HepG2 (cell line): ENCODE data around the gene ACOX3. TPM values are rescaled to one million over a fixed set of nuclear protein-coding genes. Genes with fewer than 3 reads are reported as not detected.

Source experiments
- ATAC-seq: fragments of 200-7000 bp; cut with Tn5 transposase; 3 replicates; pipeline ENCODE4 v1.9.1; 2020; ENCODE audit warnings: mild to moderate bottlenecking, moderate library complexity
- BruUV-seq: library from RNA; stranded (reverse); fragments of 400-500 nt; replicated peaks from 2 replicates; lab custom pipeline; 2021; lab: Mats Ljungman, UMichigan
- CTCF ChIA-PET: fragments of 300-600 bp; formaldehyde crosslinking; extraction: SDS; loops from one replicate; lab custom pipeline; 2021; ENCODE audit warnings: low total read pairs, inconsistent platforms, low intra/inter-chr PET ratio; lab: Yijun Ruan, JAX
- POLR2A ChIA-PET: fragments of 350-600 bp; sonication (Branson Sonifier 250); formaldehyde crosslinking; loops from one replicate; lab custom pipeline; 2020; ENCODE audit warnings: antibody characterized with exemption, inconsistent platforms; lab: Yijun Ruan, JAX
- DNase-seq: peaks from one replicate; pipeline ENCODE4 v3.0.0-alpha.2; 2015; ENCODE audit warnings: low spot score
- FAIRE-seq: peaks from 3 replicates; lab custom pipeline; 2011; peaks lifted over from hg19 to GRCh38; lab: Jason Lieb, UNC
- H2AFZ ChIP-seq: one replicate; pipeline ENCODE4 v1.6.1; 2011; ENCODE audit warnings: low read length, inconsistent platforms
- H3K27ac ChIP-seq: fragments of 300-600 bp; 3 replicates; pipeline ENCODE4 v1.8.0; 2011; ENCODE audit warnings: mixed run types, mild to moderate bottlenecking, mixed read lengths, low read length, inconsistent platforms; ENCODE audit not compliant: insufficient read depth; ENCODE audit errors: extremely low read length
- H3K27me3 ChIP-seq, 2 experiments: fragments of 200-600 bp in 1 of 2; 2 replicates in 1 of 2; 3 replicates in 1 of 2; pipeline versions ENCODE4 v1.6.0 to v1.8.0; 2011; ENCODE audit warnings: low read length in 2 of 2, mild to moderate bottlenecking in 2 of 2, moderate library complexity in 2 of 2, inconsistent platforms in 1 of 2; ENCODE audit not compliant: insufficient read depth in 2 of 2, control insufficient read depth in 1 of 2
- H3K36me3 ChIP-seq, 2 experiments: fragments of 200-600 bp in 1 of 2; replicated peaks in 1 of 2; 2 replicates in 1 of 2; 3 replicates in 1 of 2; pipeline versions ENCODE4 v1.5.1 to v1.8.0; 2011; ENCODE audit warnings: low read length in 2 of 2, inconsistent platforms in 1 of 2; ENCODE audit not compliant: insufficient read depth in 2 of 2, control insufficient read depth in 1 of 2
- H3K4me1 ChIP-seq: 2 replicates; pipeline ENCODE4 v1.5.1; 2012; ENCODE audit warnings: low read length, inconsistent platforms; ENCODE audit not compliant: insufficient read depth
- H3K4me2 ChIP-seq: 2 replicates; pipeline ENCODE4 v1.6.0; 2011; ENCODE audit warnings: low read depth, low read length, inconsistent platforms
- H3K4me3 ChIP-seq, 3 experiments: fragments of 200-600 bp in 1 of 3; sonication (generic), shearing (Covaris generic) in 1 of 3; replicated peaks in 1 of 3; 2 replicates each; pipeline ENCODE4 v1.5.1; 2011 to 2016; ENCODE audit warnings: low read length in 3 of 3, inconsistent platforms in 2 of 3, low read depth in 2 of 3, mild to moderate bottlenecking in 2 of 3, control low read depth in 1 of 3, mixed read lengths in 1 of 3; ENCODE audit not compliant: insufficient read depth in 1 of 3
- H3K79me2 ChIP-seq: one replicate; pipeline ENCODE4 v1.6.1; 2011; ENCODE audit warnings: low read length, inconsistent platforms; ENCODE audit not compliant: insufficient read depth
- H3K9ac ChIP-seq: 2 replicates; pipeline ENCODE4 v1.6.0; 2011; ENCODE audit warnings: mild to moderate bottlenecking, low read depth, low read length, inconsistent platforms; ENCODE audit not compliant: insufficient read depth
- H3K9me3 ChIP-seq: 2 replicates; pipeline ENCODE4 v1.5.1; 2012; ENCODE audit warnings: mild to moderate bottlenecking, low read length
- H4K20me1 ChIP-seq: 2 replicates; pipeline ENCODE4 v1.6.0; 2011; ENCODE audit warnings: inconsistent platforms, mild to moderate bottlenecking, low read length, moderate library complexity; ENCODE audit not compliant: insufficient read depth
- HNRNPUL1 ChIP-seq: fragments of 200-400 bp; formaldehyde crosslinking; IDR thresholded peaks from 2 replicates; pipeline ENCODE4 v1.6.1; 2017; ENCODE audit warnings: low read depth, mild to moderate bottlenecking, low read length, moderate library complexity
- MAFF ChIP-seq: IDR thresholded peaks from 2 replicates; pipeline ENCODE4 v1.6.1; 2011; ENCODE audit warnings: low read depth, low read length, improper control_type of control experiment
- MAFK ChIP-seq, 2 experiments: IDR thresholded peaks in 1 of 2; conservative IDR thresholded peaks in 1 of 2; 2 replicates each; pipeline ENCODE4 v1.6.1; 2011; ENCODE audit warnings: improper control_type of control experiment in 2 of 2, low read length in 2 of 2
- NFE2L2 ChIP-seq: fragments of 150-350 bp; IDR thresholded peaks from 2 replicates; pipeline ENCODE4 v1.6.1; 2014; ENCODE audit warnings: low read length
- RELA ChIP-seq: sonication (generic); formaldehyde crosslinking; IDR thresholded peaks from 2 replicates; pipeline ENCODE4 v1.4.0; 2020; ENCODE audit warnings: missing genetic modification reagents
- STAT5B ChIP-seq: sonication (generic); formaldehyde crosslinking; IDR thresholded peaks from 2 replicates; pipeline ENCODE4 v1.4.0; 2020; ENCODE audit warnings: missing genetic modification reagents
- TP53 ChIP-seq: sonication (generic); formaldehyde crosslinking; conservative IDR thresholded peaks from 2 replicates; pipeline ENCODE4 v1.4.0; 2020; ENCODE audit warnings: missing genetic modification reagents
- ZFYVE20 ChIP-seq: sonication (generic); formaldehyde crosslinking; IDR thresholded peaks from 2 replicates; pipeline ENCODE4 v1.8.0; 2023; ENCODE audit warnings: low read depth, mild to moderate bottlenecking, moderate library complexity, missing genetic modification reagents, borderline replicate concordance
- ZNF232 ChIP-seq: sonication (generic); formaldehyde crosslinking; IDR thresholded peaks from 2 replicates; pipeline ENCODE4 v1.4.0; 2020; ENCODE audit warnings: missing genetic modification reagents, borderline replicate concordance
- ZNF557 ChIP-seq: sonication (generic); formaldehyde crosslinking; IDR thresholded peaks from 2 replicates; pipeline ENCODE4 v1.4.0; 2020; ENCODE audit warnings: missing genetic modification reagents
- ZNF652 ChIP-seq: IDR thresholded peaks from 2 replicates; pipeline ENCODE4 v1.6.1; 2016; ENCODE audit warnings: low read depth, borderline replicate concordance
- WGBS: methylation state at CpG from one replicate; pipeline ENCODE4 v1.1.6; 2017; ENCODE audit warnings: low lambda C conversion rate; 5-methylcytosine and 5-hydroxymethylcytosine counted together
- in situ Hi-C: cut with HindIII; loops from 2 replicates; pipeline ENCODE4 v1.10.0; 2017; ENCODE audit warnings: low pct_unique_long_range_greater_than_20kb; ENCODE audit not compliant: extremely low pct_ligation_motif_present
- intact Hi-C: fragments of 100-400 bp; cut with micrococcal nuclease; formaldehyde crosslinking; loops from one replicate; pipeline ENCODE4 v1.10.0; 2022; ENCODE audit not compliant: unreplicated experiment
- polyA plus RNA-seq, 8 experiments: library from polyadenylated mRNA; depleted of rRNA in 3 of 8; stranded (reverse) in 7 of 8; unstranded in 1 of 8; fragments of >200 nt; fragmentation: Illumina TruSeq in 4 of 8; extraction: Trizol in 4 of 8; gene quantifications; 2 replicates each; pipeline versions ENCODE4 v1.2.1 to v1.2.3, GENCODE V29; 2011 to 2016; ENCODE audit warnings: low read depth in 4 of 8, missing spikeins in 1 of 8, mixed read lengths in 1 of 8; ENCODE audit not compliant: insufficient read depth in 1 of 8
- total RNA-seq, 5 experiments: library from RNA; depleted of rRNA; stranded (reverse); fragments of >200 nt; fragmentation: Illumina TruSeq; extraction: Trizol; gene quantifications; 2 replicates each; pipeline ENCODE4 v1.2.3, GENCODE V29; 2016; ENCODE audit warnings: low read depth in 1 of 5
- TF ChIP-seq, protein P1 (sequence below): sonication (generic); formaldehyde crosslinking; IDR thresholded peaks from 2 replicates; pipeline ENCODE4 v1.4.0; 2020; ENCODE audit warnings: missing genetic modification reagents, borderline replicate concordance
- TF ChIP-seq, protein P2 (sequence below): sonication (generic); formaldehyde crosslinking; conservative IDR thresholded peaks from 2 replicates; pipeline ENCODE4 v1.5.0; 2020; ENCODE audit warnings: missing genetic modification reagents

ACOX3 gene
- total and polyA plus RNA-seq, 2 of the 13 experiments (the other 11 are each of a cell fraction or from before 2014, with no cell fraction given) = 4.2 to 17.8 TPM

- Histone ChIP-seq H3K27me3 (no peaks in the 10 kb centered on the region), H4K20me1 (no peaks in the 10 kb centered on the region), H3K9me3 (no peaks in the 10 kb centered on the region), H3K27ac (no peak overlapping the region), H3K9ac (no peak overlapping the region), H2AFZ (no peak overlapping the region), H3K36me3 (peaks cover 7% of the 10 kb centered on the region in 2 experiments; a peak in 3 of 5 replicates), H3K79me2 (no peaks in the 10 kb centered on the region), H3K4me3 (no peak overlapping the region), H3K4me2 (no peak overlapping the region), H3K4me1 (0 out of 2 replicates have a peak, but pooled peaks cover 12% of the 10 kb centered on the region)
- intact Hi-C loops (no loop called here), in situ Hi-C loops (no loop called here)
- BruUV-seq = no TSS peak
- no peak for DNase-seq
- CTCF ChIA-PET = no interaction called here
- peak; percentile 47 for TF ChIP-seq MAFF
- TF ChIP-seq MAFK (conservative IDR thresholded peaks at IDR 0.05 in 1 of 2, IDR thresholded peaks at IDR 0.05 in 1 of 2; ENCODE audit: low read length in 2 of 2) = peak; percentile 63 to 66
- TF ChIP-seq ZNF232 (CRISPR knock-in tag) = no peak
- peak; percentile 86 for TF ChIP-seq NFE2L2
- 93% methylated on average over 9 of the region's 12 CpGs for WGBS
- no peak for FAIRE-seq
- ATAC-seq = no peak
- POLR2A ChIA-PET = no interaction called here
Measured at GRCh38 chr4:8419222-8420041, 21.1 kb downstream of the ACOX3 start.

DNA sequence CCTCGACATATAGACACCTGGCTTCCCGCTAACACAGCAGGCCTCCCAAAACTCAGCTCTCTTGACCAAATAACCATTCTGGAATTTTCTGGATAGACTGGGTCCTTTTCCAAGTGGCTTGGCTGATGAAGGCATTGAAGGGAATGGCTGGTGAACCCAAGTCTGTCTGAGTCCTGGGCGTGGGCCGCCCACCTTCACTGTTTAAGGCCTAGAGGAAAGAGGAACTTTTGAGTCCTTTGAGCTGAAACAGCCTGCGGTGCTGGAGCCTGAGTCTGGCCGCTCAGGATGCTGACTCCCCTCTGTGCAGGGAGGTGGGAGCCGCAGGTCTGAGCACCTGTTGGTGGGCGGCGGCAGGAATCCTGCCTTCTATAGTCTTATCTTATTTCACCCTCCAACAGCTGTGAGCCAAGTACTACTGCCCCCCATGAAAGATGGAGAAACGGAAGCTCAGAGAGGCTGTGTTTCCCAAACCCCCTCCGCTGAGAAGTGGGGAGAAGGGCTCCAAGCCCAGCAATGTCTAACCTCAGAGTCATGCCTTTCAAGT is 23.4 kb downstream of the ACOX3 start:
- Histone ChIP-seq H3K9me3 (no peaks in the 10 kb centered on the region), H3K4me2 (no peak overlapping the region), H4K20me1 (no peaks in the 10 kb centered on the region), H3K4me1 (0 out of 2 replicates have a peak, but pooled peaks cover 6% of the 10 kb centered on the region), H3K27me3 (no peaks in the 10 kb centered on the region), H3K4me3 (no peak overlapping the region), H3K36me3 (peaks cover 12 to 16% of the 10 kb centered on the region in 2 experiments; a peak in 4 of 5 replicates), H2AFZ (no peak overlapping the region), H3K9ac (no peak overlapping the region), H3K79me2 (no peaks in the 10 kb centered on the region), H3K27ac (no peak overlapping the region)
- DNase-seq (no peak), FAIRE-seq (no peak), ATAC-seq (no peak)
- in situ Hi-C loops = no loop called here
- no TSS peak for BruUV-seq
- CTCF ChIA-PET = no interaction called here
- 89% methylated on average over 10 of the region's 11 CpGs for WGBS
- intact Hi-C loops = no loop called here
- POLR2A ChIA-PET = no interaction called here
- TF ChIP-seq ZFYVE20 (CRISPR knock-in tag) (no peak), ZNF557 (CRISPR knock-in tag) (no peak), ZNF652 (no peak), RELA (CRISPR knock-in tag) (no peak), HNRNPUL1 (no peak), STAT5B (CRISPR knock-in tag) (no peak), TP53 (CRISPR knock-in tag) (no peak)
- TF ChIP-seq, protein P1, sequence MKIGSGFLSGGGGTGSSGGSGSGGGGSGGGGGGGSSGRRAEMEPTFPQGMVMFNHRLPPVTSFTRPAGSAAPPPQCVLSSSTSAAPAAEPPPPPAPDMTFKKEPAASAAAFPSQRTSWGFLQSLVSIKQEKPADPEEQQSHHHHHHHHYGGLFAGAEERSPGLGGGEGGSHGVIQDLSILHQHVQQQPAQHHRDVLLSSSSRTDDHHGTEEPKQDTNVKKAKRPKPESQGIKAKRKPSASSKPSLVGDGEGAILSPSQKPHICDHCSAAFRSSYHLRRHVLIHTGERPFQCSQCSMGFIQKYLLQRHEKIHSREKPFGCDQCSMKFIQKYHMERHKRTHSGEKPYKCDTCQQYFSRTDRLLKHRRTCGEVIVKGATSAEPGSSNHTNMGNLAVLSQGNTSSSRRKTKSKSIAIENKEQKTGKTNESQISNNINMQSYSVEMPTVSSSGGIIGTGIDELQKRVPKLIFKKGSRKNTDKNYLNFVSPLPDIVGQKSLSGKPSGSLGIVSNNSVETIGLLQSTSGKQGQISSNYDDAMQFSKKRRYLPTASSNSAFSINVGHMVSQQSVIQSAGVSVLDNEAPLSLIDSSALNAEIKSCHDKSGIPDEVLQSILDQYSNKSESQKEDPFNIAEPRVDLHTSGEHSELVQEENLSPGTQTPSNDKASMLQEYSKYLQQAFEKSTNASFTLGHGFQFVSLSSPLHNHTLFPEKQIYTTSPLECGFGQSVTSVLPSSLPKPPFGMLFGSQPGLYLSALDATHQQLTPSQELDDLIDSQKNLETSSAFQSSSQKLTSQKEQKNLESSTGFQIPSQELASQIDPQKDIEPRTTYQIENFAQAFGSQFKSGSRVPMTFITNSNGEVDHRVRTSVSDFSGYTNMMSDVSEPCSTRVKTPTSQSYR (CRISPR knock-in tag) = no peak
- TF ChIP-seq, protein P2, sequence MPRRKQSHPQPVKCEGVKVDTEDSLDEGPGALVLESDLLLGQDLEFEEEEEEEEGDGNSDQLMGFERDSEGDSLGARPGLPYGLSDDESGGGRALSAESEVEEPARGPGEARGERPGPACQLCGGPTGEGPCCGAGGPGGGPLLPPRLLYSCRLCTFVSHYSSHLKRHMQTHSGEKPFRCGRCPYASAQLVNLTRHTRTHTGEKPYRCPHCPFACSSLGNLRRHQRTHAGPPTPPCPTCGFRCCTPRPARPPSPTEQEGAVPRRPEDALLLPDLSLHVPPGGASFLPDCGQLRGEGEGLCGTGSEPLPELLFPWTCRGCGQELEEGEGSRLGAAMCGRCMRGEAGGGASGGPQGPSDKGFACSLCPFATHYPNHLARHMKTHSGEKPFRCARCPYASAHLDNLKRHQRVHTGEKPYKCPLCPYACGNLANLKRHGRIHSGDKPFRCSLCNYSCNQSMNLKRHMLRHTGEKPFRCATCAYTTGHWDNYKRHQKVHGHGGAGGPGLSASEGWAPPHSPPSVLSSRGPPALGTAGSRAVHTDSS (CRISPR knock-in tag) = no peak
